ENCODE measurements around the gene TMEM131L.
"Not testable (repeated sequence)": the region's sequence is repeated elsewhere in the genome, so short reads cannot be mapped to it uniquely, and the experiment has no call there.

The TMEM131L gene

GRCh38 chr4:153502584-153502983 is 36.4 kb downstream of the TMEM131L start:
- no peak for DNase-seq (ENCODE audit: low spot score)

- no peak for DNase-seq (ENCODE audit: low spot score)
Observed at GRCh38 chr4:153506341-153507309, 40.5 kb downstream of the TMEM131L start.

DNA sequence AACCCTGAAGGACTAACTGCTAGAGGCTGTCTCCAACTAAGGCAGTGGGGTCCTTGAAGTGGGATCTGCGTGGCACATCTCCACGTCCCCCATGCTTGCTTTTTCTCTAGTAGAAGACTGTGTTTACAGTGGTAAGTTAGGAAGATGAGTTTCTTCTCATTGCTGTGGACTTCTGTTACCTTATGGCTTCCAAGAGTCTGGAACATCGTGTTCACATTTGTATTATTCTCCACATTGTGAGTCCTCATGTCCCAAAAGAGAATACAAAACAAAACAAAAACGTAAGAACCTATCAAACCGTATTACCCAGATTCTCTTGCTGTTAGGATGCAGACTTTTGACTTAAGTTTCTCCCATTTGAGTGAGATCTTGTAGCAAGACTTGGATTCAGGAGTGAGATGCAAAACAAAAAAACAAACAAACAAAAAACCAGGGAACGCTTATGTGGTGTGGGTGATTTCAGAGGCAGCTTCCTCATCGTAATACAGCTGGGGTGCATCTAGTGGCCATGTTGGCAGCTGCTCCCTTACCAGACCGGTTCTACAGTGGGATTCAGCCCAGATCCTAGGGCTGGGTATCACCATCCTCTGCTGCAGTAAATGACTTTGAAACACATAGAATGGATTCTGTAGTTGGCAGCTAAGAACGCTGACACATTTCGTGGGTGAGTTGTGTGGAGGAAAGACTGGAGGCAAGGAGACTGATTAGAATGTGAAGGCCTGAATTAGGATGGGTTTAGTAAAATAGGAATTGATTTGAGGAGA is 41.3 kb downstream of the TMEM131L start:
- no peak for DNase-seq (ENCODE audit: low spot score)

GRCh38 chr4:153509212-153509611 is 43.1 kb downstream of the TMEM131L start:
- DNase-seq (ENCODE audit: low spot score): not testable (repeated sequence)

- no peak for DNase-seq (ENCODE audit: low spot score)
Observed at GRCh38 chr4:153509724-153510123, 43.6 kb downstream of the TMEM131L start.

DNA sequence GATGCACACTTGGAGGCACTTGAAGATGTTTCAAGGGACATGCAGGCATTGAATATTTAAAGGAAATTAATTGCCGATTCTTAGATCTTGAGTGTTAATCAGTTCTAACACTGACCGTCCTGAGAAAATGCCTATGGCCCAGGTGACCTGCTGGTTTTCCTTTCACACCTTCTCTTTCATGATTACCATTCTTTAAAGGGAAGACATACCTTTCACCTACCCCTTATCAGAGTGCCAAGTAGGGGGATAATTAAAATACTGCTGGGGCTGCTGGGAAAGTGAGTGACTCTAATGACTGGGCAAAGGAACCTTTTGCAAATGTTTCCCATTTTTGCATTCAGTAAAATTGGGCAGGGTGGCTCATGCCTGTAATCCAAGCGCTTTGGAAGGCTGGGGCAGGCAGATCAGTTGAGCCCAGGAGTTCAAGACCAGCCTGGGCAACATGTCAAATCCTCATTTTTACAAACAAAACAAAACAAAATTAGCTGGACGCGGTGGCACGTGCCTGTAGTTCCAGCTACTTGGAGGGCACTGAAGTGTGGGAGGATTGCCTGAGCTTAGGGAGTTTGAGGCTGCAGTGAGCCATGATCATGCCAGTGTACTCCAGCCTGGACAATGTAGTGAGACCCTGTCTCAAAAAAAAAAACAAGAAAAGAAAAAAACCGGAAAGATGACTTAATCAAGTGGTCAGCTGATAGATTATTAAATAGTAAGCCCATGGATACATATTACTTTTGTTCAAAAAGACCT is 44.3 kb downstream of the TMEM131L start:
- DNase-seq (ENCODE audit: low spot score): no peak

DNA sequence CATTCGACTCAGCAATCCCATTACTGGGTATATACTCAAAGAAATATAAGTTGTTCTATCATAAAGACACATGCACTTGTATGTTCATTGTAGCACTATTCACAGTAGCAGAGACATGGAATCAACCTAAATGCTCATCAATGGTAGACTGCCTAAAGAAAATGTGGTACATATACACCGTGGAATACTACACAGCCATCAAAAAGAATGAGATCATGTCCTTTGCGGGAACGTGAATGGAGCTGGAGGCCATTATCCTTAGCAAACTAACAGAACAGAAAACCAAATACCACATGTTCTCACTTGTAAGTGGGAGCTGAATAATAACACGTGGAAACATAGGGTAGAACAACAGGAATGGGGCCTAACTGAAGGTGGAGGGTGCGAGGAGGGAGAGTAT is 44.9 kb downstream of the TMEM131L start:
- DNase-seq (ENCODE audit: low spot score): no peak

GRCh38 chr4:153512162-153512852 is 46.1 kb downstream of the TMEM131L start:
- DNase-seq (ENCODE audit: low spot score): no peak

GRCh38 chr4:153512952-153513500 is 46.9 kb downstream of the TMEM131L start:
- DNase-seq (ENCODE audit: low spot score): no peak

DNA sequence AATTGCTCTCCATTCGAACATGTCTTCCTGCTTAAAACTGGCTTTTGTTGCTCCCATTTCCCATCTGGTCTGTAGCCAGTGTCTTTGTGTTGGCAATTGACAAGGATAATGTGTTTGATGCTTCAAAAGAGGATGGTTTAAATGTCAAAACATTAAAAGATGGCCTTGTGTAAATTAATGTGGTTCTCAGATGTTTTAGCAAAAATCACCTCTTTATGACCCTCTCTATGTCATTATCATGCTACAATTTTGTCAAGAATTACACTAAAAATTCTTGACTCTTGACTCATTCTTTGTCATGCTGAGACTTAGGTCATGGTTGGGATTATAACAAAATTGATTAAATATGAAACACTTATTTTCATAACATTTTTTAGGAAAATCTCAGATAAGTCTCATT is 47.4 kb downstream of the TMEM131L start:
- peak; percentile 73 for DNase-seq (ENCODE audit: low spot score)

GRCh38 chr4:153514001-153514526 is 47.9 kb downstream of the TMEM131L start:
- DNase-seq (ENCODE audit: low spot score): peak; percentile 71

GRCh38 chr4:153514688-153515426 is 48.7 kb downstream of the TMEM131L start:
- no peak for DNase-seq (ENCODE audit: low spot score)

DNA sequence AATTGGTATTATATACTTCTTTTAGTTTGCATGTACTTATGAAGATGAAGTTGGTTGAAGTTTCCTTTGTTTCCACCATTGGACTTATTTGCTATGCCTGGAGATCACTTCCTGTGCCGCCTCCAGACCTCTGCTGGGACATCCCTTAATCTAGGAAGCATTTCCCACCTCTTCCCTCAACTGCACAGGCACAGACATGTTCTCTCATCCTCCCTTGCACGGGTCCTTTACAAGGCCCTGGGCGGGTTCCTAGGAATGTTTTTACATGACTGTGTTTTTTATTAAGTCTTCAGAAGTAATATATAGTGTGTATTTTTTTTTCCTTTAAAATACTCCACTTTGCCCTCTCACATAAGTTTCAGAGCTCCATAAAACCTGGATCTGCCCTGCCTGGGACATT is 51.0 kb downstream of the TMEM131L start:
- no peak for DNase-seq (ENCODE audit: low spot score)

- DNase-seq (ENCODE audit: low spot score): no peak
Observed at GRCh38 chr4:153518001-153518400, 51.8 kb downstream of the TMEM131L start.

- no peak for DNase-seq (ENCODE audit: low spot score)
Observed at GRCh38 chr4:153518637-153519389, 52.7 kb downstream of the TMEM131L start.

DNA sequence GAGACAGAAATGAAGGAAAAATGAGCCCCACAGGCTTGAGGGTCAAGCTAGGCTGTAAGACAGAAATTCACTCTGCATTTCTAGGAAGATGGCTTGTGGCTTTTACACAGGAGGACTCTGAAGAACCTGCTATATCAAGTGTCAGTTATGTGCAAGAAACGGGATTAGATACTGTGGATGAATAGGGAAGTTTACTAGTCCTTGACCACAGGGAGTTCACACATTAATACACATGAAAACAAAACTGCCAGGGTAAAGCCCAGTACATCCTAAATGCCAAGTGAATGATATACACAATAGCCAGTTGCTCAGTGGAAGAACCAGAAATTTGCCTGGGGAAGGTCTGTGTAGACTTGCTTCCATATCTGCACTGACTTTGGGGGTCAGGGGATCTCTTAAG is 53.5 kb downstream of the TMEM131L start:
- no peak for DNase-seq (ENCODE audit: low spot score)

- no peak for DNase-seq (ENCODE audit: low spot score)
Observed at GRCh38 chr4:153520227-153520626, 54.1 kb downstream of the TMEM131L start.

DNA sequence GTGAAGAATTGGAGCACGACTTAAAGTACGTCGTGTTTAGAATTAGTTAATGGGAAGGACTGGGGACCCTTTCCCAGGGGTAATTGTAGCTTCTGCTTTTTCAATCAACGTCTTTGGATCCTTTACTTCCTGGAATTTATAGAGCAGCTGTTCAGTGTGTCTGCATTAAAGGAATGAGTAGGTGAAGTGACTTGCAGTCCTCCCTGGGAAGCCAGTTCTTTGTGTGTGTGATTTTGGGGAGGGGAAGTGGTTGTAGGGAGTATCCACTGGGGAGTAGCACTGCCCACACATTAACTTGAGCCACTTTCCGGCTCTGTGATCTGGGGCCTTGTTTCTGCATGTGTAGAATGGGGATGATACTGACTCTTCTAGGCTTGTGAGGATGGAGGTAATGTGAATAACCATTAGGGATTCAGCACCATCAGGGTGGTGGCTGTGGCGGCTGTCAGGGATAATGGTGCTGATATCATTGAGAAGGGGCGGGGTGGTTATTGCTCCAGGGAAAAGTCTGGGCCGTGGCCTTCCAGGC is 54.7 kb downstream of the TMEM131L start:
- DNase-seq (ENCODE audit: low spot score): no peak

DNA sequence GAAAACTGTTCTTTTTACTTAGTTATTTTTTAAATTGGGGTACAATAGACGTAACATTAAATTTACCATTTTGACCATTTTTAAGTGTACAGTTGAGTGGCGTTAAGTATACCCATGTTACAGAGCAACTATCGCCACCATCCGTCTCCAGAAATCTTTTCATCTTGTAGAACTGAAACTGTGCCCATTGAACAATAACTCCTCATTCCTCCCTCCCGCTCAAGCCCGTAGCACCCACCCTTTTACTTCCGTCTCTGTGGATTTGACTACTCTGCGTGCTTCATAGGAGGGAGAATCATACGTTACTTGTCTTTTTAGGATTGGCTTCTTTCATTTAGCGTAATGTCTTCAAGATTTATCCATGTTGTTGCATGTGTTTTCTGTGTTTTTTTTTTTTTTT is 55.3 kb downstream of the TMEM131L start:
- DNase-seq (ENCODE audit: low spot score): no peak

Data from AG08395 (cell line).